Body of pancreas (tissue), 4 donors: ENCODE data around the gene BLOC1S5. TPM values are rescaled to one million over a fixed set of nuclear protein-coding genes. Genes with fewer than 3 reads are reported as not detected.
A peak's percentile ranks its signal among the peaks of the same experiment; 100 is the strongest.
"Not testable (repeated sequence)": the region's sequence is repeated elsewhere in the genome, so short reads cannot be mapped to it uniquely, and the experiment has no call there.

ENCODE experiments used
- ATAC-seq: fragments of 150-250 bp; one replicate; pipeline ENCODE4 v1.9.1; 2016
- DNase-seq, 4 donors: peaks; one replicate each; pipeline ENCODE4 v3.0.0-alpha.2; 2019
- H3K27ac ChIP-seq, 4 donors: fragments of 200-600 bp; sonication (generic); 1 replicate in 3 of 4; 2 replicates in 1 of 4; pipeline versions ENCODE4 v1.5.1 to v1.6.1; 2016 to 2019; ENCODE audit warnings: mild to moderate bottlenecking in 1 of 4, mixed read lengths in 1 of 4, moderate library complexity in 1 of 4
- H3K27me3 ChIP-seq, 2 donors: fragments of 200-600 bp; sonication (generic); one replicate each; pipeline ENCODE4 v1.6.0; 2016; ENCODE audit warnings: mild to moderate bottlenecking in 1 of 2
- H3K36me3 ChIP-seq, 2 donors: fragments of 200-600 bp; sonication (generic); replicated peaks in 1 of 2; 2 replicates each; pipeline ENCODE4 v1.5.1; 2016; ENCODE audit warnings: low read depth in 2 of 2; ENCODE audit not compliant: insufficient read depth in 1 of 2
- H3K4me1 ChIP-seq: fragments of 200-600 bp; sonication (generic); one replicate; pipeline ENCODE4 v1.6.0; 2016
- H3K4me3 ChIP-seq, 2 donors: fragments of 200-600 bp; sonication (generic); 1 replicate in 1 of 2; 2 replicates in 1 of 2; pipeline ENCODE4 v1.5.1; 2016 to 2019
- H3K9me3 ChIP-seq, 3 donors: fragments of 200-600 bp; sonication (generic); 1 replicate in 2 of 3; 2 replicates in 1 of 3; pipeline ENCODE4 v1.5.1; 2016
- CTCF ChIP-seq, 7 experiments: fragments of 450-650 bp in 4 of 7; fragments of 200-600 bp in 3 of 7; sonication (generic) in 3 of 7; IDR thresholded peaks; one replicate each; pipeline ENCODE4 v1.5.1; 2016 to 2019; ENCODE audit warnings: antibody characterized with exemption in 7 of 7
- POLR2A ChIP-seq, 3 donors: fragments of 450-650 bp; IDR thresholded peaks; one replicate each; pipeline ENCODE4 v1.6.1; 2016; ENCODE audit warnings: antibody characterized with exemption in 3 of 3, mild to moderate bottlenecking in 2 of 3
- WGBS, 2 donors: methylation state at CpG; one replicate each; pipeline ENCODE4 v1.1.5; 2017; 5-methylcytosine and 5-hydroxymethylcytosine counted together
- intact Hi-C: fragments of 100-400 bp; cut with DNase I; formaldehyde crosslinking; loops from one replicate; pipeline ENCODE4 v1.15.1; 2023
- total RNA-seq, 2 donors: library from RNA; depleted of rRNA; stranded (reverse); fragments of >200 nt; gene quantifications; one replicate each; pipeline ENCODE4 v1.1.0, GENCODE V29; 2016

The BLOC1S5 gene
- total RNA-seq, 2 donors from 2014 or later, result 2.6 to 4.4 TPM

- no peak overlapping the region for H3K4me3 ChIP-seq
- H3K36me3 ChIP-seq, result peaks cover 0 to 3% of the 10 kb centered on the region in 2 donors
- no peak for ATAC-seq
- H3K27ac ChIP-seq, result no peak overlapping the region
- no peaks in the 10 kb centered on the region for H3K4me1 ChIP-seq
- TF ChIP-seq CTCF (IDR thresholded peaks at IDR 0.05) (no peak), POLR2A (IDR thresholded peaks at IDR 0.05) (no peak)
- no peak for DNase-seq
- no peaks in the 10 kb centered on the region for H3K9me3 ChIP-seq
- 82 to 83% methylated on average over 3 of the region's 3 CpGs for WGBS, 2 donors
- no peaks in the 10 kb centered on the region for H3K27me3 ChIP-seq
- intact Hi-C loops, result no loop called here
Observed at GRCh38 chr6:8057793-8058192, 6.4 kb downstream of the BLOC1S5 start.

- DNase-seq (no peak), ATAC-seq (no peak)
Observed at GRCh38 chr6:8057263-8057662, 6.9 kb downstream of the BLOC1S5 start.

GRCh38 chr6:8054276-8054675 lies 9.9 kb downstream of the BLOC1S5 start:
- WGBS, 2 donors, result 93 to 95% methylated on average over 2 of the region's 2 CpGs
- Histone ChIP-seq H3K27ac (no peak overlapping the region), H3K4me1 (no peaks in the 10 kb centered on the region), H3K27me3 (no peaks in the 10 kb centered on the region), H3K9me3 (no peaks in the 10 kb centered on the region), H3K36me3 (peaks cover 0 to 2% of the 10 kb centered on the region in 2 donors), H3K4me3 (no peak overlapping the region)
- intact Hi-C loops, result no loop called here
- ATAC-seq, result no peak
- DNase-seq, result no peak
- TF ChIP-seq POLR2A (IDR thresholded peaks at IDR 0.05) (no peak), CTCF (IDR thresholded peaks at IDR 0.05) (no peak)

More at GRCh38 chr6:8057263-8057662, 6.9 kb downstream of the BLOC1S5 start:
- TF ChIP-seq POLR2A (IDR thresholded peaks at IDR 0.05) (no peak), CTCF (IDR thresholded peaks at IDR 0.05) (no peak)
- no peaks in the 10 kb centered on the region for H3K4me1 ChIP-seq
- WGBS, 2 donors, result 87 to 92% methylated on average over 4 of the region's 4 CpGs
- no peaks in the 10 kb centered on the region for H3K9me3 ChIP-seq
- no peak overlapping the region for H3K4me3 ChIP-seq
- intact Hi-C loops, result no loop called here
- peaks cover 0 to 3% of the 10 kb centered on the region in 2 donors for H3K36me3 ChIP-seq
- H3K27ac ChIP-seq, result no peak overlapping the region
- H3K27me3 ChIP-seq, result no peaks in the 10 kb centered on the region

- Histone ChIP-seq H3K36me3 (no peaks in the 10 kb centered on the region), H3K27me3 (no peaks in the 10 kb centered on the region), H3K9me3 (no peaks in the 10 kb centered on the region), H3K27ac (peak overlapping the region in 1 of 4 donors; percentile 2), H3K4me3 (no peak overlapping the region), H3K4me1 (no peaks in the 10 kb centered on the region)
- ATAC-seq (no peak), DNase-seq (no peak)
- intact Hi-C loops, result no loop called here
- TF ChIP-seq POLR2A (IDR thresholded peaks at IDR 0.05), result no peak
- no peak for TF ChIP-seq CTCF (IDR thresholded peaks at IDR 0.05)
- 72 to 74% methylated on average over 3 of the region's 3 CpGs for WGBS, 2 donors
Observed at GRCh38 chr6:8047541-8048292, 16.5 kb downstream of the BLOC1S5 start.

GRCh38 chr6:8045769-8046168 lies 18.4 kb downstream of the BLOC1S5 start:
- H3K9me3 ChIP-seq, ATAC-seq, intact Hi-C loops, H3K27ac ChIP-seq, H3K36me3 ChIP-seq, H3K4me1 ChIP-seq, DNase-seq, H3K27me3 ChIP-seq, H3K4me3 ChIP-seq: not testable (repeated sequence)
- 93 to 95% methylated on average over 4 of the region's 4 CpGs for whole genome bisulfite sequencing, 2 donors
